Stimulated activated CD4-positive, alpha-beta T cell treated with anti-CD3 and anti-CD28 coated beads, Interleukin-1b, Interleukin-23, amount 100 ng/mL, for 24 hours (primary cell): ENCODE results near the gene PRDM10.
"Not testable (repeated sequence)": the region's sequence is repeated elsewhere in the genome, so short reads cannot be mapped to it uniquely, and the experiment has no call there.

Experiments
- DNase-seq, 4 experiments: peaks; one replicate each; pipeline ENCODE4 v3.0.0-alpha.2; 2020; ENCODE audit warnings: low read depth in 4 of 4, low spot score in 1 of 4

Gene PRDM10

DNA sequence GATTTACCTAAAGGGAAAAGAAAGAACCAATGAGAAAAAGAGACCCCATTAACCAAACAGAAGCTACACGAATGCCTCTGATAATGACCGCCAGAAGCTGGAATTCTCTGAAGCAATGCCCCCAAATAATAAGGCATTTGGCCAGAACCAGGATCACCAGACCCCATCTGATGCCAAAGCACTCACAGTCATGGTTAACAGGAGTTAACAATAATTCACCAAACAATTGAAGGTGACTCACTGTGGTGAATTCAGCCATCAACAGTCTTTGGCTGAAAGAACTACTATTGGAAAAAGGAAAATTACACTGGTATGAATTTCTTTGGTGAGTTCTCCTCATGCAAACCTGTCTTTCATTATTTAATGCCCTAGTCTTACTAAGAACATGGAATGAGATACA lies 85.4 kb downstream of the PRDM10 start:
- no peak for DNase-seq

DNA sequence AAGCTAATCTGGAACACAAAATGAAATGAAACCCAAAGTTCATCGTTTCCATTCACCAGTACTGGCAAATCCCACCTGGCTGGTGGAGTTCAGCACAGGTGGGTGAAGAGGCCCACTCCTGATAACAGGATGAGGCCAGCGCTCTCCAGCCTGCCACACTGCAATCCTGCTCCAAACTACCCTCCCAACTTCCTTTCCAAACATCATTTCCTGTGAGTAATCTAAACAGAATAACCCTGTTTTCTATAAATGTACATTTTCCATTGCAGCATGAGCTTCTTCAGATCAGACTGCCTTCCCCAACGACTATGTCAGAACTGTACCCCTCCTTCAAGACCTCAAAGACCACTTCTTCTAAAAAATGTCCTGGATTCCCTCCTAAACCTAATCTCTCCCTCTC lies 91.3 kb downstream of the PRDM10 start:
- DNase-seq, result no peak

DNA sequence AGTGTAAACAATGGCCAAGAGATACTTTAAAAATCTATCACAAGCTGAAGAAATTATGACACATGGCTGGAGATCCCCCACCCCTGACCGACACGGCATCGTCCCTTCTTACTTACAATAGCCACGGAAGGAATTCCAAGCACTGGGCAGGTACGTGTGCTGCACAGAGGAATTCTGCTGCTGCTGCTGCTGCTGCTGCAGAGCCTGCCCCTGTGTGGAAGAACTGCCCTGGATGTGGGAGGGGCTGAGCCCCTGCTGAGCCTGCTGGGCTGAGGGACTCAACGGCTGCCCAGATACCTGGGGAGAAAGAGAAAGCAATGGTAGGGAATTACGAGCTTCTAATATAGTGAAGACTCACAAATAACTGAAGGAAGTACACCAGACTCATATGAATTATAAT lies 92.3 kb downstream of the PRDM10 start:
- no peak for DNase-seq

DNA sequence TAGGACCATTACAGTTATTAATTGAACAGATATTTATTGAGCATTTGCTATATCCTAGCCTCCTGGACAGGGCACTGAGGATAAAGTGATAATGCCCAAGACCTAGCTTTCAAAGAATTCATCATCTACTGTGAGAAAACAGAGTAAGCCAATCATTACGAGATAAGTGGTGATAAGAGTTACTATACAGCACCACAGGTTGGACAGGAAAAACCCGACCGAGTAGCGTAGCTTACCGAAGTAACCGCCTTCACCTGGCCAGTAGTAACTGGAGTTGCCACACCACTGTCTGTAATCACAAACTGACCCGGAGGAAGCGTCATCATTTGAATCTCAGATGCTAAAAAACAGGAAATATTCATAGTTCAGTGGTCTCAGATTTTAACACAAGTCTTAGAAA lies 97.2 kb downstream of the PRDM10 start:
- no peak for DNase-seq

DNA sequence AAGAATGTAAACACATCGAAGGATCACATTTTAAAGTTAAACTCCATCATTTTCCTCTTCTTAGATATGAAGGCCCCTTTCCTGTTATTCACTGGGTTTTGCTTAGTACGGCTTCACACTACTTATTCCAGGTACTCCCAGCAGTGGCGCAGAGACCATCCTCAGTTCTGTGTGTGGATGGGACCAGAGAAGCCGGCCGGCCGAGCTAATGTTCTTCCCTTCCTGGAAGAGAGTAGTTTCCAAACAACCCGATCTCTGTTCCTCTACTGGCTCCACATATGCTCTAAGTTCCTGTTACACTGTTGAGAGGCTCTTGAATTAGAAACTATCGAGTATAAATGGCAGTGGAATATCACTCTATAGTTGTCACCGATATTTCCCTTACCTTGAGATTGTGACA lies 106.6 kb downstream of the PRDM10 start:
- no peak for DNase-seq

DNA sequence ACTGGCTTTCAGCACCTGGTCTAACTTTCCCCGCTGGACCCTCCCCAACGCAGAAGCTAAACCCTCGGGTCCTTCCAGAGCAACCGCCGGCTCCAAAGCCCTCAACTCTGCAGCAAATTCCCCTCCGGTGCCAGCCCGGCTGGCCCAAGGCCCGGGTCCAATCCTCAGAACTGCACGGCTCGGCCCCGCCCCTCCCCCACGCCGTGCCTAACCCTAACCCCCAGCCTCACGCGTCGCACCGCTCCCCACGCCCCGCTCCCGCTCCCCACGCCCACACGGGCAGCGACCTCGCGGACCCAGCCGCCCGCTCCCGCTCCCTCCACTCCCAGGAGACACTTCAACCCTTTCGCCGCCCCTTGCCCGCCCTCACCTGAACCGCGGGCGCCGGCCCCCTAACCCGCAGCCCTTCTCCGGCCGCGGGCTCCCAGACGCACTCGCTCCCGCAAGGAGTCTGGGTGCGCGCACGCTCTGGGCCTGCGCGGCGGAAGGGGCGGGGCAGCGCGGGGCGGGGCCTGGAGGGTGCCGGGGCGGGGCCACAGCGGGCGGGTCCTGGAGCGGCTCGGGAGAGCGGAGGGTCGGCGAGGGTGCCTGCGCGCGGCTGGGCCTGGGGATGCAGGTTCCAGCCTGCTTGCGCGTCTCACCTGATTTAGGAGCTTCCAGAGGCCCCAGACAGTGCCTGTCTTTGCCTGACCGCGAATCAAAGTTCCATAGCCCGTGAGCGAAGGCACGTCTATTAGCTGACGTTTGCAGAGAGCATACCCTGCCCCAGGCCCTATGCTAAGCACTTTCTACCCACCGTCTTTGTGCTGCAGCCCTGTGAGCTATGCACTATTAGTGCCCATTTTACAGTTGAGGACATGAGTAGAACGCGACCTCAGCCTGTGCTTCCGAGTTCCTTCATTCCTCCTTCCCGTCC lies 107.3 kb downstream of the PRDM10 start, which contains the start of gene NFRKB:
Gene NFRKB (minus strand): TSS at position 453 of the 916 bp plus-strand sequence. CDS start 2,729 bp downstream, outside the sequence.
- DNase-seq, result peak; percentile 74 to 93 (median 84)

DNA sequence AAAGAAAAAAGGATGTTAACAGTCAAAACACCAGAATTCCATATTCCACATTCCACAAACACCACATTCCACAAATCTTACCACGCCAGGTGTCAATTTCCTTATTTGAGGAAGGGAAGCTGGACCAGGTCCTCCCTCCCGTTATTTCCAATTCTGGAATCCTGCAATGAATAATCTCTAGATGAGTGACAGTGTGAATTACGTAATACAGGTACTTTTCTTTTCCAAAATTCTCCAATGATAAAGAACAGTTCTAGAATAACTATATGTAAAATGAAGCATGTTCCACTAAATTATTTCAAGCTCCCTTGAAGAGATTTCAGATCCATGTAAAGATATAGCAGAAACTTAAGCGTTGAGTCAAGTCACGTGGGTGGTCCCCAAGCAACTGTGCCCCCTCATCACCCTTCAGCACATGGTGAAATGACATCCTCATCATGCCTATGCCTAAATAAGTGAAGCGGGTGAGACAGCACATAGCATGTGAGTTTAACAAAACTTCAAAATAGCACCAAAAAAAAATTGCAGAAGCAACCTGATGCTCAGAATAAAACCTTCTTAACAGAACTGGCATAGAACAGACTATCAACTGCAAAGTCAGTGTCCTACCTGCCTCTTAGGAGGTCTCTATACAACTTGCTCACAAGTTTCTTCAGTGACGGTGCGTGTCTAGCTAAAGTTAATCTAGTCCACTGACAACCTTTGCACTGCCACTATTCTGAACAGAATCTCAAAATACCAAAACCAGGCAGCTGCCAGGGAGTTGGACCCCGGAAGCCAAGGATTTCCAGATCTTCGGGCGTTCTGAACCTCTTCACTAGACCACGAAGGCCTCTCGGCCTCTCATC lies 108.1 kb downstream of the PRDM10 start:
- no peak for DNase-seq

DNA sequence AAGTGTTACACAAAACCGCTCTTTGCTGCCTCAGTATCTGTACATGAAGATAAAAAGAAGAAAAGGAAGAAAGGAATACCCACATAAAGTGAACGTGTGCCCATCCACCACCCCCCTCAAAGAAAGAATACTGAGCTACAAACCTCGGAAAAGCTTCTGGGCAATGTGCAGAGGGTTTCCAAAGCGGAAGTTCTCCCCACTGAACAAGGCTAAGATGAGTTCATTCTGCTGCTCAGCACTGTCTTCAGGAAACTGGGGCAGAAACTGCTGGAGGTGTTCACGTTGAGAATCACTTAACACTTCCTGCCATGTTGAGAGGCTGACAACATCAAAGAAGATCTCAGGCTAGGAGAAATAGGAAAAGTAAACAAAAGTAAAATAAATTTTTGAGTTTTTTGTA lies 114.2 kb downstream of the PRDM10 start:
- no peak for DNase-seq

DNA sequence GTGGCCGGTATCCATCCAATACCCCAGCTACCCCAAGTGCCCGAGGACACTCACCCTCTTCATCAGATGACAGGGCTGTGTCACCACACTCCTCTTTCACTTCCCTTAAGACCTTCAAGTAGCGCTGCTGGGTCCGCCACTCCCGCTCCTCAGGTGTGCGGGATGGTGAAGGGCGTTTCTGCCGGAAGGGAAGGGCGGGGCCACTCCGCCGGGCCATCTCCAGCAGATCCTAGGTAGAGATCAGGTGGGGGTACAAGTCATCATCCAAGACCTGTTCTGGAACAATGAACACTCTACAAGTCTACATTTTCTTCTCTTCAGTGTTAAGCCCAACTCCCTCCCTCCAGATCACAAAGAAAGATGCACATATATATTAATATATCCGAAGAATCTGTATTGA lies 117.3 kb downstream of the PRDM10 start:
- no peak for DNase-seq

DNA sequence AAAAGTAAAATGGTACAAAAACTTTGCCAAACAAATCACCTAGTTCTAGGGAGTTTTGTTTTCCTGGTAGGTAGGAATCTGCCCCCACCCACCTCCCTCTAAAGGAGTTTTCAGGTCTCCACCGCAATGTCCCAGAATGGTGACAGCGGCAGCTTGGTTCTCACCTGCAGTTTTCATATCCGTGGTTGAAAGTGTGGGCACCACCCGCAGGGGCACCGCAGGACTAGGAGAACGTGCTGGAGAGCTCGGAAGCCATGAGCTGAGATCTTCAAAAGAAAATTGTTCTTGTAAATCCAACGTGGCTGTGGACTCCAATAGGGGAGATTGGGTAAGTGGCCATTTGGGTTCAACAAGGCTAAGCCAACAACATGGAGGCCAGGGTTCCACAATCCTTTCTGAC lies 118.1 kb downstream of the PRDM10 start:
- DNase-seq, result no peak

DNA sequence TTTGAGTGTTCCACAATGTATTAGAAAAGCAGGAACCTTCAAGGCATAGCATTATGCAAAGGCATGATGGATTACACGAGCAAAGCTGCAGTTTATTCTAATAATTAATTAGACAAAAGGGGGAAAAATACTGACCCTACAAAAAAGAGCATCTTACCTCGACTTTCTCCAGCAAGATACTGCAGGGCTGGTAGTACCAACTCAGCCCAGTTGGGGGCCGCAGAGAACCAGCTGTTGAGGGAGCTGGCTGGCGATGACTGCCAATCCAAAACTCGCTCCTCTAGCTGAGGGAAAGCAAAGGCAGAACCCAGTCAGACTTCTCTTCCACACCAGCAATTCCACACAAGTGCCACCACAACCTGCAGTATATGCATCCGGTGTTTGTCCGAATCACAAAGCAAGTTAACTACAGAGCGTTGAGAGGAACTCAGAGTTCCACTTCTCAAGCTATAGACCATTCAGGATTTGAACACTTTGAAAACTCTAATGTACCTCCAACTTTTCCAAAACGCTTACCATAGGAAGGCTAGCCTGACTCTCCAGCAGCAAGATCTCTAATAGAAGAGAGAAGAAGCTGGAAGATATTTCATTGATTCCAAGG lies 121.0 kb downstream of the PRDM10 start:
- DNase-seq, result peak in 3 of 4 experiments; percentile 18 to 35 (median 21)

DNA sequence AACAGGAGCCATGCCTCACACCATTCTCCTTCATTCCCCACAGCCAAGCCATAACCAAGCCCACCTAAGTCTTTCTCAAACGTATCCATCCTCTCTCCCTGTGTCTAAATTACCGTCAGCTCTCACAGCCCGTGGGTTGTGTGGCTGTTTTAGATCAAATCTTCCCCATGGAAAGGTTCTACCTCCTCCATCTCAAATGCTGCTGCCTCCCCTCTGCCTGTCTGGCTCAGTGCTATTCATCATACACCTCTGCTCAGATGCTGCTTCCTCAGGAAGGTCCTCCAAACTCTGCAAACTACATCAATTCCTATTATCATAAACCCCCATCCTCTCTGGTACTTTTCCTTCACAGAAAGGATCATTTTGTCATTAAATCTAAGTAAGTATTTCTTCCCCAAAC lies 122.3 kb downstream of the PRDM10 start:
- DNase-seq, result no peak

DNA sequence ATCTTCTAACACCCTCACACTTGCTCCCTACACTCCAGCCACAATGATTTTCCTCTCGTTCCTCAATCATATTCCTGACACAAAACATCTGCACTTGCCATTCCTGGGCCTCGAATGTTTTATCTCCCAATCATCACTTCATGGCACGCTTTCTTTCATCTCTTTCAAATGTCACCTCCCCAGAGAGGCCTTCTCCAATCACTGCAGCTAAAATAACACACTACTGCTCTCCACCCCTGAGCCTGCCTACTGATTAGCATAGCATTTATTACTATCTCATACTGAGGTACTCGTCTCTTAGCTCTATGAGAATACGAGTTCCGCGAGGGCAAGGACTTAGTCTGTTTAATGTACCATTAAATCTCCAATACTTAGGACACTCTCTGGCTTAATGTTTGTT lies 130.7 kb downstream of the PRDM10 start:
- DNase-seq, result no peak

DNA sequence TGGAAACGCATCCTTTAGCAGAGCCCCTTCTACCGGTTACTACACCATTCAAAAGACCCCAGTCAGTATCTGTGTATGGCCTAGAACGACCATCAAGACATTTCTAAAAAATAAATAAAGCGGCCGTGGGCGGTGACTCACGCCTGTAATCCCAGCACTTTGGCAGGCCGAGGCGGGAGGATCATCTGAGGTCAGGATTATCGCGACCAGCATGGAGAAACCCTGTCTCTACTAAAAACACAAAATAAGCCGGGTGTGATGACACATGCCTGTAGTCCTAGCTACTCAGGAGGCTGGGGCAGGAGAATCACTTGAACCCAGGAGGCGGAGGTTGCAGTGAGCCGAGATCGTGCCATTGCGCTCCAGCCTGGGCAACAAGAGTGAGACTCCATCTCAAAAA lies 134.0 kb downstream of the PRDM10 start:
- not testable (repeated sequence) for DNase-seq

DNA sequence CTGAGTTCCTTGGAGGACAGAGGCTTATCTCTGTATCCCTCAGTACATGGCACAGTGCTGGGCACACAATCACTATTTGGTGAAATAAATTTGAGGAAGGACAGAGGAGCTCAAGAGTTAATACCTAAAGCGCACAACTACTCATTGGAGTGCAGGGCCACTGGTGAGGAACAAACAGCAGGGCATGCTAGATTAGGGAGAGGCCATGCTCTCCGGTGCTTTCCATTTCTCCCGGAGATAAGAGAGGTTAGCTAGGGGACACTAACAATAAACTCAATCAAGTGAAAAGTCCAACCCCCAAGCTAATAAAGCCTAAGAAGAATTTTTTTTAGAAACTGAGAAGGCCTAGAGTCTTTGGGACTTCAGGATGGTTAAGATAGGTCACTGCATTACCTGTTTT lies 136.3 kb downstream of the PRDM10 start:
- no peak for DNase-seq

DNA sequence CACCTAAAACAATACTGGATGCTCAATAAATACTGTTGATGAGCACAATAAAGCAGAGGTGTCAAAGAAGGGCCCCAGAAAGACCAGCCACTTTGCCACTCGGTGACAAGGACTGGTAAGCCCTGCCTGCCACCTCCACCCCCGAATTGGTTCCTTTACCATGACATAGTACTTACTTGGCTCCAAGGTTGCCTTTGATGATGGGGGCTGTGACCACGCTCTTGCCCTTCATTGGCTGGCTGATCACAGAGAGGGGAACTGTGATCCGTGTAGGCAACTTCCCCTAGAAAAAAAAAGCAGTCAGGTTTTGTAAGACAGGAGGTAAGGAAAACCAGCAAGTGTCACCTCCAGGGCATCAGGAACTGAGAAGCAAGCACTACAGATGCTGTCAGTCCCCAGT lies 136.9 kb downstream of the PRDM10 start:
- no peak for DNase-seq

DNA sequence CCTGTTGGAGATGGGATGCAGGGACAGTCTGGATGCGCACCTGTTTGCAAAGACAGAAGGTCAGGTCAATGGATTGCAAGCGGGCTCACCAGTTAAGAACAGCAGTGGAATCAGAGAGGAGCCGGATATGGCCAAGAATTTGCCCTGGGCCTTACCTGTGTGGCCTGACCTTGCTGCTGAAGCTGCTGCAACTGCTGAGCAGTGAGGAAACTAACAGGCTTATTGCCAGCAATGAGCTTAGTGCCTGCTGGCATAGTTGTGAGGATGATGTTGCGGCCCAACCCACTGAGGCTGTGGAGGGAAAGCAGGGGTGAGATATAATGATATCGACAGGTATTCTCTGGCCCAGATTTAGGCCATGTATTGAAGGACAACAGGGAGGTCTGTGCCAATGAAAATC lies 137.8 kb downstream of the PRDM10 start:
- DNase-seq, result no peak

DNA sequence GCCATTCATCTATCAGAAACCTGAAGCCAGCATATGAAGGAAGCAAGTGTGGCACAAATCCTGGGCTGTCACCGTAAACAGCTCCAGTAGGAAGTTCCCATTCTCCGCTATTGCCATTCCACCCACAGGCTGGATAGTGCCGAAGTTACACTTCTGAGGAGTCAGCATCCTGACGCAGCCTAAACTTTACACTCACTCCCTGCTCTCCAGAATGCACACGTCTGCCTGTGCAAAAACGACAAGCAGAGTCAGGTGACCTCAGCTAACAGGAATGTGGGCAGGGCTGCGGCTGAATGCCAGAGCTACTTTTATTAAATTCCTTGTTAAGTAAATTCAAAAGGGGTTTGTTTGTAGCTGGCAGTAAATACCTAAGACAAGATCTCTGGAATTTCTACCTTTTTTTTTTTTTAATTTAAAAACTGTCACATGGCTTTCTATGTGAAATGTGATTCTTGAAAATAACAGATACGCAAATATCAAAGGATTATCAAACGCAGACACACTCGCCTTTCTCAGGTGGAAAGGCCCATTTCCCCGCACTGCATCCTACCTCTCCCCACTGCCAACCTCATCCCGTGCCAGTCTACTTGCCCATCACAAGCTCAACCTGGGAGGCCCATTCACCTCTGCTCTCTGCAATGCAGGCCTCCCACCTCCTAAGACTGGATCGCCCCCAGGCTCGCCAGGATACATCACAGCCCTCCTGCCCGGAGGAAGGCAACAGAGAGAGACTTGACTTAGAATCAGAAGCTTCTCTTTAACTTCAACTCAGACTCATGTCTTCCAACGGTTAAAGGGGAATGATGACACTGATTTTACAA lies 140.7 kb downstream of the PRDM10 start:
- DNase-seq, result no peak

DNA sequence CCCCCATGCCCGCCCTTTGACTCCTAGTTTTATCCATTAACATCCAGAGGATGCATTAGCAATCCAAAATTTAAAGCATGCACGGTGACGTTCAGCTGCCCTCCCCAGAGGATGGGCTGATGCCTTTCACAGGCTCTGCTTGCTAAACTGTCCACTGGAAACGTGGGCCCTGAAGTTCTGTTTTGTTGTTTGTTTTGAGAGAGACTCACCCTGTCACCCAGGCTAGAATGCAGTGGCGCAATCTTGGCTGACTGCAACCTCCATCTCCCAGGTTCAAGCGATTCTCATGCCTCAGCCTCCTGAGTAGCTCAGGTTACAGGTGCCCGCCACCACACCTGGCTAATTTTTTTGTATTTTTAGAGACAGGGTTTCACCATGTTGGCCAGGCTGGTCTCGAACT lies 146.6 kb downstream of the PRDM10 start:
- no peak for DNase-seq

DNA sequence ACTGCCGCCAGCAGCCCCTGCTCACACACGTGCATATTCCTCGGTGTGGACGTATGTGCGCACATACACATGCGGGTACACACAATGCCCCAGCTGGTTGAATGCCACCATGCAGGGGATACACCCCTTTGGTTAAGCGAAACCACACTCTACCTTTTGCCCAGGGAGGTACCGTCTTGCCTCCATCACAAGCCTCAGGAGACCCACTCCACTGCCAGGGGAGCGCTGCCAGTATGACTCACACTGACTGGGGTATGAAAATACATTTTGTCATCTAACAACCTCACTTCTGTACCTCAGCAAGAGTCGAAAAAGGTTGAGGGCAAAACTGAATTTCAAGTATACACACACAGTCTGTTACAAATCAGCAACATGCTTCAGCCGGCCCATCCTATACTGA lies 147.5 kb downstream of the PRDM10 start:
- no peak for DNase-seq
